Measurements from ENCODE around the gene ARPC2. TPM values are rescaled to one million over a fixed set of nuclear protein-coding genes. Genes with fewer than 3 reads are reported as not detected.

Gene ARPC2
- total RNA-seq, 2 experiments from 2014 or later, result 448 to 452 TPM

DNA sequence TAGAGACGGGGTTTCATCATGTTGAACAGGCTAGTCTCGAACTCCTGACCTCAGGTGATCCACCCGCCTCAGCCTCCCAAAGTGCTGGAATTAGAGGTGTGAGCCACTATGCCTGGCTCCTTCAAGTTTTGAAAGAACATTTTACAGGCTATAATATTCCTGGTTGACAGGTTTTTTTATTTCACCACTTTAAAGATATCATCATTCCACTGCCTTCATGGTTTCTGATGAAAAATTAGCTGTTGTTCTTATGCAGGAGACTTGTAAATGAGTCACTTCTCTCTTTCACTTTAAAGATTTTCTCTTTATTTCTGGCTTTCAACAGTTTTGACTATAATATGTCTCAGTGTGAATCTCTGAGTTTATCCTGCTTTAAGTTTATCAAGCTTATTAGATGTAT is 7.9 kb upstream of the ARPC2 start:
- DNase-seq, result no peak
- Histone ChIP-seq H3K4me3 (ENCODE audit: low read length) (no peak overlapping the region), H3K9me3 (ENCODE audit: control insufficient read depth in 1 of 2, insufficient read depth in 1 of 2, low read length in 2 of 2) (peaks cover 0 to 5% of the 10 kb centered on the region in 2 experiments), H3K27me3 (ENCODE audit: control insufficient read depth in 1 of 2, insufficient read depth in 2 of 2, low read length in 2 of 2) (no peaks in the 10 kb centered on the region), H3K36me3 (ENCODE audit: insufficient read depth, low read length) (no peaks in the 10 kb centered on the region), H3K4me1 (ENCODE audit: insufficient read depth, low read length) (no peaks in the 10 kb centered on the region), H3K27ac (ENCODE audit: low read depth in 1 of 2, low read length in 2 of 2) (no peak overlapping the region)
- no peak for ATAC-seq (ENCODE audit: poor library complexity)
- Mint-ChIP-seq H3K27me3 (no peaks in the 10 kb centered on the region), H3K9me3 (peaks cover 6% of the 10 kb centered on the region), H3K27ac (no peak overlapping the region), H3K4me3 (no peak overlapping the region), H3K36me3 (ENCODE audit: low read depth) (no peaks in the 10 kb centered on the region), H3K4me1 (ENCODE audit: low read depth) (no peaks in the 10 kb centered on the region)
- ChIA-PET CTCF (interaction anchor here (1.4 kb wide), 1 partner anchor 48 kb away, joined by 3 read pairs; no protein-coding TSS in a partner anchor), POLR2A (no interaction called here)
- TF ChIP-seq, protein P1, sequence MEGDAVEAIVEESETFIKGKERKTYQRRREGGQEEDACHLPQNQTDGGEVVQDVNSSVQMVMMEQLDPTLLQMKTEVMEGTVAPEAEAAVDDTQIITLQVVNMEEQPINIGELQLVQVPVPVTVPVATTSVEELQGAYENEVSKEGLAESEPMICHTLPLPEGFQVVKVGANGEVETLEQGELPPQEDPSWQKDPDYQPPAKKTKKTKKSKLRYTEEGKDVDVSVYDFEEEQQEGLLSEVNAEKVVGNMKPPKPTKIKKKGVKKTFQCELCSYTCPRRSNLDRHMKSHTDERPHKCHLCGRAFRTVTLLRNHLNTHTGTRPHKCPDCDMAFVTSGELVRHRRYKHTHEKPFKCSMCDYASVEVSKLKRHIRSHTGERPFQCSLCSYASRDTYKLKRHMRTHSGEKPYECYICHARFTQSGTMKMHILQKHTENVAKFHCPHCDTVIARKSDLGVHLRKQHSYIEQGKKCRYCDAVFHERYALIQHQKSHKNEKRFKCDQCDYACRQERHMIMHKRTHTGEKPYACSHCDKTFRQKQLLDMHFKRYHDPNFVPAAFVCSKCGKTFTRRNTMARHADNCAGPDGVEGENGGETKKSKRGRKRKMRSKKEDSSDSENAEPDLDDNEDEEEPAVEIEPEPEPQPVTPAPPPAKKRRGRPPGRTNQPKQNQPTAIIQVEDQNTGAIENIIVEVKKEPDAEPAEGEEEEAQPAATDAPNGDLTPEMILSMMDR (IDR thresholded peaks at IDR 0.05), result no peak
- intact Hi-C loops (cut with DNase I, micrococcal nuclease), result no loop called here

DNA sequence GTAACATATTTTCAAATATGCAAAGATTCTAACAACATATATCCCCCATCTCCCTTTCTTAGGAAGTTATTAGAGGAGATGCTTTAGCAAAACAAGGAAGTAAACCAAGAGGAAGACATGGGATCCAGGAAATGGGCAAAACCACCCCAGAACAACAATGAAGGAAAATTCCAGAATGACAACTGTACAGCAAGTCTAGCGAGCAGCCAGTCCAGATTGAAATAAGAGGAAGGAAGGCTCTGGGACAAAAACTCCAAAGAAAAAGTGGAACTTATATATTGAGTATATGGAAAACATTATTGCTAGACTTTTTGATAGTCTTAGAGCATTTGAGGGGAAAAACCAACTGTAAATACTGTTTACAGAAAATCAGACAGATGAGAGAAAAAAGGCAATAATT is 2.9 kb upstream of the ARPC2 start:
- ChIA-PET POLR2A (interaction anchor here (3.3 kb wide), 1 partner anchor 57 kb away, joined by 42 read pairs; the partner anchor contains the start of genes AAMP and PNKD), CTCF (no interaction called here)
- Histone ChIP-seq H3K9me3 (ENCODE audit: control insufficient read depth in 1 of 2, insufficient read depth in 1 of 2, low read length in 2 of 2) (peaks cover 0 to 1% of the 10 kb centered on the region in 2 experiments), H3K27ac (ENCODE audit: low read depth in 1 of 2, low read length in 2 of 2) (no peak overlapping the region), H3K27me3 (ENCODE audit: control insufficient read depth in 1 of 2, insufficient read depth in 2 of 2, low read length in 2 of 2) (no peaks in the 10 kb centered on the region), H3K4me3 (ENCODE audit: low read length) (no peak overlapping the region), H3K36me3 (ENCODE audit: insufficient read depth, low read length) (no peaks in the 10 kb centered on the region), H3K4me1 (ENCODE audit: insufficient read depth, low read length) (peaks cover 9% of the 10 kb centered on the region)
- Mint-ChIP-seq H3K27me3 (no peaks in the 10 kb centered on the region), H3K4me3 (peak overlapping the region; percentile 17), H3K4me1 (ENCODE audit: low read depth) (peaks cover 19% of the 10 kb centered on the region), H3K27ac (peak overlapping the region; percentile 96), H3K36me3 (ENCODE audit: low read depth) (peaks cover 24% of the 10 kb centered on the region), H3K9me3 (peaks cover 6% of the 10 kb centered on the region)
- intact Hi-C loops (cut with DNase I, micrococcal nuclease), result no loop called here
- ATAC-seq (ENCODE audit: poor library complexity) (no peak), DNase-seq (no peak)
- TF ChIP-seq, protein P1 (IDR thresholded peaks at IDR 0.05), result no peak

DNA sequence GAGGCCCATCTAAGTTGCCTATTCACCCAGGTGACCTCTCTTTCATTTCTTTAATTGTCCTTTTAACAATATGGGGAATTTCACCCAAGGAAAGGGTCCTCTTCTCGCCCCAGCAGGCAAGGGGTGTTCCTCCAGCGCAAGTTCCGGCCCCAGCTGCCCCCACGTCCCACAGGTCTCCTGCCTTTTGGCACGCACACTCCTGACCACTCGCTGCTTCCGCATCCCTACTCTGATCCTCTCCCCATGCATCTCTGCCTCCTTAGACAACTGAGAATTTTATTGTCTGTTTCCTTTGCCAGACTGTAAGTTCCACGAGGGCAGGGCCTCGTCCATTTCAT is 684 bp upstream of the ARPC2 start:
- H3K4me1 Mint-ChIP-seq (ENCODE audit: low read depth), result peaks cover 40% of the 10 kb centered on the region
- H3K27ac Mint-ChIP-seq, result peak overlapping the region; percentile 96
- H3K4me3 Mint-ChIP-seq, result peak overlapping the region; percentile 95
- POLR2A ChIA-PET, result interaction anchor here (0.6 to 6.8 kb wide), 13 partner anchors 12 to 1013 kb away, joined by 3 to 64 read pairs (median 4); partner anchors contain the start of genes AAMP, ANKZF1, ATG9A and PNKD
- peak overlapping the region; percentile 80 for H3K4me3 ChIP-seq (ENCODE audit: low read length)
- H3K9me3 Mint-ChIP-seq, result no peaks in the 10 kb centered on the region
- CTCF ChIA-PET, result interaction anchor here (1.4 kb wide), 1 partner anchor 15 kb away, joined by 5 read pairs; no protein-coding TSS in a partner anchor
- H3K27ac ChIP-seq (ENCODE audit: low read depth in 1 of 2, low read length in 2 of 2), result peak overlapping the region; percentile 95 to 99
- no peaks in the 10 kb centered on the region for H3K9me3 ChIP-seq (ENCODE audit: control insufficient read depth in 1 of 2, insufficient read depth in 1 of 2, low read length in 2 of 2)
- peaks cover 41% of the 10 kb centered on the region for H3K36me3 Mint-ChIP-seq (ENCODE audit: low read depth)
- DNase-seq (no peak), ATAC-seq (ENCODE audit: poor library complexity) (no peak)
- TF ChIP-seq, protein P1 (IDR thresholded peaks at IDR 0.05), result no peak
- no peaks in the 10 kb centered on the region for H3K27me3 ChIP-seq (ENCODE audit: control insufficient read depth in 1 of 2, insufficient read depth in 2 of 2, low read length in 2 of 2)
- H3K36me3 ChIP-seq (ENCODE audit: insufficient read depth, low read length), result peaks cover 8% of the 10 kb centered on the region
- peaks cover 31% of the 10 kb centered on the region for H3K4me1 ChIP-seq (ENCODE audit: insufficient read depth, low read length)
- intact Hi-C loops (cut with DNase I, micrococcal nuclease), result loop anchor here (2.0 to 5.0 kb wide), 4 partner anchors 41 to 354 kb away; partner anchors contain the start of genes AAMP (in 1 of the 2), CTDSP1 (in 1 of the 2) and PNKD (in 1 of the 2)
- H3K27me3 Mint-ChIP-seq, result no peaks in the 10 kb centered on the region

All from CD4-positive, alpha-beta T cell (primary cell).